Neural cell (in vitro differentiated cells): ENCODE measurements around the gene STUB1. TPM values are rescaled to one million over a fixed set of nuclear protein-coding genes. Genes with fewer than 3 reads are reported as not detected.

ENCODE experiments used
- H2AFZ ChIP-seq: fragments of 200-600, 300-800 bp; sonication (generic), shearing (Covaris generic); 2 replicates; pipeline ENCODE4 v1.6.0; 2014; ENCODE audit warnings: low read depth, mild to moderate bottlenecking, antibody characterized with exemption, low read length, moderate library complexity
- H3F3A ChIP-seq: fragments of 200-600 bp; shearing (Covaris generic); 2 replicates; pipeline ENCODE4 v1.6.1; 2016; ENCODE audit warnings: mild to moderate bottlenecking, moderate library complexity, mixed read lengths, antibody characterized with exemption, low read length; ENCODE audit not compliant: insufficient read depth, poor library complexity, severe bottlenecking
- H3K27ac ChIP-seq: fragments of 200-600, 300-800 bp; sonication (generic), shearing (Covaris generic); 2 replicates; pipeline ENCODE4 v1.5.1; 2014; ENCODE audit warnings: mild to moderate bottlenecking, low read length, moderate library complexity
- H3K27me3 ChIP-seq: fragments of 300-800, 200-600 bp; sonication (generic), shearing (Covaris generic); 2 replicates; pipeline ENCODE4 v1.6.0; 2014; ENCODE audit warnings: mild to moderate bottlenecking, low read depth, low read length, moderate library complexity; ENCODE audit not compliant: insufficient read depth
- H3K36me3 ChIP-seq: fragments of 300-800, 200-600 bp; sonication (generic), shearing (Covaris generic); 2 replicates; pipeline ENCODE4 v1.5.1; 2014; ENCODE audit warnings: mild to moderate bottlenecking, antibody characterized with exemption, low read length, moderate library complexity; ENCODE audit not compliant: insufficient read depth
- H3K4me2 ChIP-seq: fragments of 300-800, 200-600 bp; sonication (generic), shearing (Covaris generic); 2 replicates; pipeline ENCODE4 v1.6.0; 2014; ENCODE audit warnings: mild to moderate bottlenecking, low read length
- H3K4me3 ChIP-seq: fragments of 300-800, 200-600 bp; sonication (generic), shearing (Covaris generic); 2 replicates; pipeline ENCODE4 v1.5.1; 2014; ENCODE audit warnings: mild to moderate bottlenecking, low read length, moderate library complexity
- H3K79me2 ChIP-seq: fragments of 200-600 bp; shearing (Covaris generic); replicated peaks from 2 replicates; pipeline ENCODE4 v1.6.0; 2014; ENCODE audit warnings: mild to moderate bottlenecking, low read length, moderate library complexity; ENCODE audit not compliant: insufficient read depth
- H3K9ac ChIP-seq: fragments of 300-800, 200-600 bp; sonication (generic), shearing (Covaris generic); 2 replicates; pipeline ENCODE4 v1.6.1; 2016; ENCODE audit warnings: mild to moderate bottlenecking, low read length, mixed read lengths
- H3K9me2 ChIP-seq: fragments of 200-600 bp; shearing (Covaris generic); 2 replicates; pipeline ENCODE4 v1.6.1; 2016; ENCODE audit warnings: mild to moderate bottlenecking, low read length, mixed read lengths; ENCODE audit not compliant: insufficient read depth
- H3K9me3 ChIP-seq: fragments of 200-600, 300-800 bp; sonication (generic), shearing (Covaris generic); 2 replicates; pipeline ENCODE4 v1.6.1; 2016; ENCODE audit warnings: mild to moderate bottlenecking, mixed run types, low read length, moderate library complexity, mixed read lengths
- H4K20me1 ChIP-seq: fragments of 200-600 bp; shearing (Covaris generic); 2 replicates; pipeline ENCODE4 v1.6.1; 2016; ENCODE audit warnings: mild to moderate bottlenecking, mixed run types; ENCODE audit not compliant: insufficient read depth
- EP300 ChIP-seq: fragments of 450-650 bp; conservative IDR thresholded peaks from 2 replicates; pipeline ENCODE4 v1.6.1; 2014; ENCODE audit warnings: antibody characterized with exemption, mild to moderate bottlenecking, moderate library complexity; ENCODE audit not compliant: poor library complexity, severe bottlenecking
- EZH2 ChIP-seq: fragments of 200-600, 300-800 bp; shearing (Covaris generic), sonication (generic); IDR thresholded peaks from 2 replicates; pipeline ENCODE4 v1.6.1; 2014; ENCODE audit warnings: antibody characterized with exemption, low read length, borderline replicate concordance, mild to moderate bottlenecking; ENCODE audit not compliant: insufficient read depth, poor library complexity, severe bottlenecking
- MXI1 ChIP-seq: fragments of 450-650 bp; conservative IDR thresholded peaks from 2 replicates; pipeline ENCODE4 v1.6.1; 2014; ENCODE audit warnings: antibody characterized with exemption, mild to moderate bottlenecking; ENCODE audit not compliant: poor library complexity, severe bottlenecking
- POLR2AphosphoS5 ChIP-seq: IDR thresholded peaks from 2 replicates; pipeline ENCODE4 v1.6.1; 2012
- RAD21 ChIP-seq: fragments of 450-650 bp; conservative IDR thresholded peaks from 2 replicates; pipeline ENCODE4 v1.6.1; 2014; ENCODE audit warnings: antibody characterized with exemption, mild to moderate bottlenecking, moderate library complexity
- SMC3 ChIP-seq: fragments of 450-650 bp; conservative IDR thresholded peaks from 2 replicates; pipeline ENCODE4 v1.6.1; 2014; ENCODE audit warnings: antibody characterized with exemption, mild to moderate bottlenecking, moderate library complexity; ENCODE audit not compliant: poor library complexity
- TAF1 ChIP-seq: IDR thresholded peaks from 2 replicates; pipeline ENCODE4 v1.6.1; 2012; ENCODE audit warnings: low read depth
- polyA plus RNA-seq: library from polyadenylated mRNA; depleted of rRNA; stranded (reverse); fragments of >200 nt; gene quantifications from 2 replicates; pipeline ENCODE4 v1.2.3, GENCODE V29; 2014
- TF ChIP-seq, protein P1 (sequence below): IDR thresholded peaks from 2 replicates; pipeline ENCODE4 v1.6.1; 2012; ENCODE audit warnings: borderline replicate concordance
- TF ChIP-seq, protein P2 (sequence below): fragments of 450-650 bp; IDR thresholded peaks from 2 replicates; pipeline ENCODE4 v1.5.1; 2014; ENCODE audit warnings: antibody characterized with exemption, mild to moderate bottlenecking, moderate library complexity; ENCODE audit not compliant: poor library complexity, severe bottlenecking

The STUB1 gene
- polyA plus RNA-seq, 1 donor from 2014 or later, result 120 TPM

DNA sequence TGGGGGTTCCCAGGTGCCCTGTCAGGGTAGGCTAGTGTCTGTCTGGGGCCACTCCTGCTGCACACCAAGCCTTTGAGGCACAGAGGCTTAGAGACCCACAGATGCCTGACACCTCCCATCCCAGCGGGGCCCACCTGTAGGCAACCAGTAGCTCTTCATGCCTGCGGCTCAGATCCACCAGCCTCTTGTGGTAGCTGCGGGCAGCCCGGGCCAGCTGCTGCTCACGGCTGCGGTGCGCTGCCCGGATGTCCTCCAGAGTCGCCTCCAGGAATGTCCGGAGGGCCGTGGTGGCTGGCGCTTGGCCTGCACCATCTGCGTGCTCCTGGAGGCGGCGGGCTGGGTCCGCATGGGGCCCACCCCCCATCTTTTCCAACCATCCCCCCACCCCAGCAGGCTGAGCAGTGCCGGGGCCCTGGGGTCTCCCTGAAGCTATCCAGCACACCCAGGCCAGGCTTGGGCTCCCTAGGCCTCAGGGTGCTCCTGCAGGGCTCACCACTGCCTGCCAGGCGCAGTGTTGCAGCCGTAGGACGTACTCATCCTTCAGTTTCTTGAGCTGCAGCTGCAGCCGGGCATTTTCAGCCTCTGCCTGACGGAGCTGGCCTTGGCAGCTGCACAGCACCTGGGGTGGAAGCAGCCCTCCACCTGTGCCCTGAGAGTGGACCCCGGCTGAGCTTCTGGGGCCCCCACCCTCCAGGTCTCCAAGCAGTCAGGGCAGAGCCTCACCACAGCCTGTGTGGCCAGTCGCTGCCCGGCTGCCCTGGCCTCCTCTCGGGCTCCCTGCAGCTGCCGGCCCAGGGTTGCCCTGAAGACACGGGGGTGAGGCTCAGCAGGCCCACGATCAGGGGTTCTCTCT is 44.2 kb downstream of the STUB1 start:
- H3K79me2 ChIP-seq, result no peaks in the 10 kb centered on the region
- H2AFZ ChIP-seq, result no peak overlapping the region
- peaks cover 7% of the 10 kb centered on the region for H3K27me3 ChIP-seq
- H3K27ac ChIP-seq, result no peak overlapping the region
- no peak overlapping the region for H3K4me3 ChIP-seq
- H3K9me2 ChIP-seq, result no peaks in the 10 kb centered on the region
- H4K20me1 ChIP-seq, result no peaks in the 10 kb centered on the region
- no peak overlapping the region for H3K4me2 ChIP-seq
- H3K9me3 ChIP-seq, result no peaks in the 10 kb centered on the region
- no peak overlapping the region for H3K9ac ChIP-seq
- TF ChIP-seq POLR2AphosphoS5, result no peak
- no peak for TF ChIP-seq RAD21
- TF ChIP-seq, protein P1, sequence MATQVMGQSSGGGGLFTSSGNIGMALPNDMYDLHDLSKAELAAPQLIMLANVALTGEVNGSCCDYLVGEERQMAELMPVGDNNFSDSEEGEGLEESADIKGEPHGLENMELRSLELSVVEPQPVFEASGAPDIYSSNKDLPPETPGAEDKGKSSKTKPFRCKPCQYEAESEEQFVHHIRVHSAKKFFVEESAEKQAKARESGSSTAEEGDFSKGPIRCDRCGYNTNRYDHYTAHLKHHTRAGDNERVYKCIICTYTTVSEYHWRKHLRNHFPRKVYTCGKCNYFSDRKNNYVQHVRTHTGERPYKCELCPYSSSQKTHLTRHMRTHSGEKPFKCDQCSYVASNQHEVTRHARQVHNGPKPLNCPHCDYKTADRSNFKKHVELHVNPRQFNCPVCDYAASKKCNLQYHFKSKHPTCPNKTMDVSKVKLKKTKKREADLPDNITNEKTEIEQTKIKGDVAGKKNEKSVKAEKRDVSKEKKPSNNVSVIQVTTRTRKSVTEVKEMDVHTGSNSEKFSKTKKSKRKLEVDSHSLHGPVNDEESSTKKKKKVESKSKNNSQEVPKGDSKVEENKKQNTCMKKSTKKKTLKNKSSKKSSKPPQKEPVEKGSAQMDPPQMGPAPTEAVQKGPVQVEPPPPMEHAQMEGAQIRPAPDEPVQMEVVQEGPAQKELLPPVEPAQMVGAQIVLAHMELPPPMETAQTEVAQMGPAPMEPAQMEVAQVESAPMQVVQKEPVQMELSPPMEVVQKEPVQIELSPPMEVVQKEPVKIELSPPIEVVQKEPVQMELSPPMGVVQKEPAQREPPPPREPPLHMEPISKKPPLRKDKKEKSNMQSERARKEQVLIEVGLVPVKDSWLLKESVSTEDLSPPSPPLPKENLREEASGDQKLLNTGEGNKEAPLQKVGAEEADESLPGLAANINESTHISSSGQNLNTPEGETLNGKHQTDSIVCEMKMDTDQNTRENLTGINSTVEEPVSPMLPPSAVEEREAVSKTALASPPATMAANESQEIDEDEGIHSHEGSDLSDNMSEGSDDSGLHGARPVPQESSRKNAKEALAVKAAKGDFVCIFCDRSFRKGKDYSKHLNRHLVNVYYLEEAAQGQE, result no peak
- no peak for TF ChIP-seq EZH2
- no peak for TF ChIP-seq EP300
- no peak for TF ChIP-seq TAF1
- TF ChIP-seq SMC3, result no peak
- TF ChIP-seq MXI1, result no peak
- TF ChIP-seq, protein P2, sequence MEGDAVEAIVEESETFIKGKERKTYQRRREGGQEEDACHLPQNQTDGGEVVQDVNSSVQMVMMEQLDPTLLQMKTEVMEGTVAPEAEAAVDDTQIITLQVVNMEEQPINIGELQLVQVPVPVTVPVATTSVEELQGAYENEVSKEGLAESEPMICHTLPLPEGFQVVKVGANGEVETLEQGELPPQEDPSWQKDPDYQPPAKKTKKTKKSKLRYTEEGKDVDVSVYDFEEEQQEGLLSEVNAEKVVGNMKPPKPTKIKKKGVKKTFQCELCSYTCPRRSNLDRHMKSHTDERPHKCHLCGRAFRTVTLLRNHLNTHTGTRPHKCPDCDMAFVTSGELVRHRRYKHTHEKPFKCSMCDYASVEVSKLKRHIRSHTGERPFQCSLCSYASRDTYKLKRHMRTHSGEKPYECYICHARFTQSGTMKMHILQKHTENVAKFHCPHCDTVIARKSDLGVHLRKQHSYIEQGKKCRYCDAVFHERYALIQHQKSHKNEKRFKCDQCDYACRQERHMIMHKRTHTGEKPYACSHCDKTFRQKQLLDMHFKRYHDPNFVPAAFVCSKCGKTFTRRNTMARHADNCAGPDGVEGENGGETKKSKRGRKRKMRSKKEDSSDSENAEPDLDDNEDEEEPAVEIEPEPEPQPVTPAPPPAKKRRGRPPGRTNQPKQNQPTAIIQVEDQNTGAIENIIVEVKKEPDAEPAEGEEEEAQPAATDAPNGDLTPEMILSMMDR, result no peak
- H3F3A ChIP-seq, result no peaks in the 10 kb centered on the region
- no peaks in the 10 kb centered on the region for H3K36me3 ChIP-seq

DNA sequence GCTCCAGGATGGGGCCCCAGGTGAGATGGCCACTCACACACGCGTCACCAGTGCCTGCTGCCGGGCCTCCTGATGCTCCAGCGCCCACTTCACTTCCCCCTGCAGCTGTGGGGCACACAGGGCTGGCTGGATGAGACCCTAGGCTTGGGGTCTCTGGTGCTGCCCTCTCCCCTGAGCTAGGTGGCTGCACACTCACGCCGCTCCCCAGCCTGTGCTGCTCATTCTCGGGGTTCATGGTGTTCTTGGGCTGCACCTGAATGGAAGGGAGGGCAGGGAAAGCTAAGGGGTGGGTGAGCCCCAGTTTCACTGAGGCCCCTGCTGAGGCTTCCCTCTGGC is 44.8 kb downstream of the STUB1 start:
- Histone ChIP-seq H3K9ac (no peak overlapping the region), H2AFZ (no peak overlapping the region), H3K9me2 (no peaks in the 10 kb centered on the region), H3K4me2 (no peak overlapping the region), H3K36me3 (no peaks in the 10 kb centered on the region), H3K9me3 (no peaks in the 10 kb centered on the region), H3F3A (no peaks in the 10 kb centered on the region), H3K27me3 (peaks cover 7% of the 10 kb centered on the region), H4K20me1 (no peaks in the 10 kb centered on the region), H3K27ac (no peak overlapping the region), H3K4me3 (no peak overlapping the region), H3K79me2 (no peaks in the 10 kb centered on the region)
- TF ChIP-seq RAD21 (no peak), MXI1 (no peak)
